ENCODE measurements around the gene PDZK1. TPM values are rescaled to one million over a fixed set of nuclear protein-coding genes. Genes with fewer than 3 reads are reported as not detected.
"Not testable (repeated sequence)": the region's sequence is repeated elsewhere in the genome, so short reads cannot be mapped to it uniquely, and the experiment has no call there.

Gene PDZK1
- total RNA-seq, 1 donor from 2014 or later, result 0.30 TPM

DNA sequence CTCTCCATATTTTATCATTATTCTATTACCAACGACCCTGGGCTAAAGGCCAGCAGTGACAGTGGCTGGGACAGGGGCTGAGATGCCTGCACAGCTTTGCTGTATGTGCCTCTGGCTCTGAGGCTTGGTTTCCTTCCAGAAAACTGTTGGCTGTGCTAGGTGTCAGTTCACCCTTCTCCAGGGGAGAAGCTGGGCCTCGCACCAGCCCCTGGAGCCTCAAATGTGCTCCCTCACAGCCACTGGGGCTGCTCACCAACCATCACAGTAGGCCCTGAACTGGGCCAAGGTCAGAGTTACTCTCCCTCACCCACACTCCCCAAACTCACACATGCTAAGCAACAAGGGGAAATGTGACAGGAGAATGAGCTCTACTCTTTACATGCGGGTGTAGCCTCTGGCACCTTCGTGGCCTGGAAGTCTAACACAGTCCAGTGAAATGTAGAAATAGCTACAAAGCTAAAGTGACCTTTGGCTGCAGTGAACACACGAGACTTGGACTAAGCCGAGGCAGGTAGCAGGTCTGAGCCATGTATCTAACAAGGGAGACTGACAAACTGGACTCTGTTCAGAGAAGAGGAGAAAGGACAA lies 7.5 kb upstream of the PDZK1 start:
- peak; percentile 95 for ATAC-seq
- no peak for DNase-seq (ENCODE audit: missing footprints)
- intact Hi-C loops (cut with DNase I), result no loop called here

DNA sequence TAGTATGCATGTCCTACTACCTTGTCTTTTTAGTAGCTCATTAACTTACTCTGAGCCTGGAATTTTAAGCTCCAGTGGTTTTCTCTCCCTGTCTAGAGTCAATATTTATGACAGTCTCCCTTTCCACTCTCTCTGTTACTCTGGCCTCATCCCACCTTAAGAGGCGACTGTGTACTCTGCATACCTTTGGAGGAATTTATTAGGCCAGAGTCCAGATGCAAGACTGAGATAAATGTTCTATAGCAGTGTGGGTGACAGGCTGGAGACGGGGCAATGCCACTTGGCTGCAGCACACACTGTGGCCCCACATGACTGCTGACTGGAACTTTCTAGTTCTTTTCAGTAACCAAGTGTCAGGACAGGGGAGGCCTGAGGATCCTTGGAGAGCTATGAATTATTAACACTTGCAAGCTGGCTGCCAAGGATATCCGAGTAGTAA lies 4.1 kb upstream of the PDZK1 start:
- intact Hi-C loops (cut with DNase I), result no loop called here
- DNase-seq (ENCODE audit: missing footprints), result no peak
- ATAC-seq, result no peak

DNA sequence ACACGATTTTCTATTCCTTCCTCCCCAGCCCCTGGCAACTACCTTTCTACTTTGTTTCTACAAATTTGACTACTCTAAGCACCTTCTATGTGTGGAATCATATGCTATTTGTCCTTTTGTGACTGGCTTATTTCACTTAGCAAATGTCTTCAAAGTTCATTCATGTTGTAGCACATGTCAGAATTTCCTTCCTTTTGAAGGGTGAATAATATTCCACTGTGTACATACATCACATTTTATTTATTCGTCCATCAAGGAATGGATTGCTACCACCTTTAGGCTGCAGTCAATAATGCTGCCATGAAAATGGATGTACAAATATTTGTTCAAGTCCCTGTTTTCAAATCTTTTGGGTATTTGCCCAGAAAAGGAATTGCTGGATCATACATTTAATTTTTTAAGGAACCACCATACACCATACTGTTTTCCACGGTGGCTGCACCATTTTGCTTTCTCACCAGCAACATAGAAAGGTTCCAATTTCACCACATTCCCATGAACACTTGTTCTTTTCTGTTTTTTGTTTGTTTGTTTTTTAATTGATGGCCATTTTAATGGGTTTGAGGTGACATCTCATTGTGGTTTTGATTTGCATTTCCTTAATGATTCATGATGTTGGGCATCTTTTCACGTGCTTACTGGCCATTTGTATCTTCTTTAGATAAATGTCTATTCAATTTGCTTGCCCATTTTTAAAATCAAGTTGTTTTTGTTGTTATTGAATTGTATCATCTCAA lies 3.3 kb upstream of the PDZK1 start:
- intact Hi-C loops (cut with DNase I), result no loop called here
- no peak for DNase-seq (ENCODE audit: missing footprints)
- ATAC-seq, result no peak

DNA sequence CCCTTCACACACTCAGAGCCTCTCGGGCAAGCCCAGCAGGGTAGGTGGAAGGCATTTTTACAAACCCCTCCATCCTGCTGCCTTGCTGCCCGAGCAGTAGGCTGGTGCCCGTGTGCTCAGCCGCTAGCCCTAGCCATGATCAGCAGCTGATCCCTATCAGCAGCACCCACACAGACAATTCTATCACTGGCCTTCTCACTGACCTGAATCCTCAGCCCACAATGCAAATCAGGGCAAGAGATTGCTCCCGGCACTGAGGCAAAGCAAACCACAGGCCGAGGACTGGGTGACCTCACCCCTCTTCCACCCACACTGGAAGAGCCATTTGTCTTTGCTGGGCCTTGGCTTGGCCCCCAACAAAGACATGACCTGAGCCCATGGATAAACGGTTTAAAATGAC lies 895 bp upstream of the PDZK1 start:
- DNase-seq (ENCODE audit: missing footprints), result no peak
- intact Hi-C loops (cut with DNase I), result no loop called here
- no peak for ATAC-seq

DNA sequence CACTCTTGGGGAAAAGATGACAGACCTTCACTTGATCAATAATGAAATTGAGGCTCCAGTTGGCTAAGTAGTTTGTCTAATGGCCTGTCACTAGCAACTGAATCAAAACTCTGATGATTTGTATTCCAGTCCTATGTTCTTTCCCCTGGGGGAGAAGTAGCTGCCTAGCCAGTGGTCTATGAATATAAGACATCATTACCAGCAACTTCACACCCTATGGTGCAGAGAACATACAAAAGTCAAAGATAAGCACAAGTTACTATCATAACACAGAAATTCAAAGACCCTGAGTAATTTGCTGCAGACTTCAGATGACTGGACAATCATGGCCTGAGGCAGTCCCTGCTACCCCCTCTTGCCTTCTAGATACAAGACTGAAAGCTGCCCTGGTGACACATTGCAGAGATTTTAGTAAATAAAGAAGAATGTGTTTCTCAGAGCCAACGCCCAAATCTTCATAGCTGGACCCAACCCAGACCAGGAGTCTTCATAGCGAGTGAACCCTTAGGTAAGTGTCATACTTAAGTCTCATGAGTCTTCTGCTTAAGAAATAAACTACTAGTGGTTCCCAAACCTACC lies 993 bp downstream of the PDZK1 start:
- no peak for ATAC-seq
- intact Hi-C loops (cut with DNase I), result no loop called here
- no peak for DNase-seq (ENCODE audit: missing footprints)

DNA sequence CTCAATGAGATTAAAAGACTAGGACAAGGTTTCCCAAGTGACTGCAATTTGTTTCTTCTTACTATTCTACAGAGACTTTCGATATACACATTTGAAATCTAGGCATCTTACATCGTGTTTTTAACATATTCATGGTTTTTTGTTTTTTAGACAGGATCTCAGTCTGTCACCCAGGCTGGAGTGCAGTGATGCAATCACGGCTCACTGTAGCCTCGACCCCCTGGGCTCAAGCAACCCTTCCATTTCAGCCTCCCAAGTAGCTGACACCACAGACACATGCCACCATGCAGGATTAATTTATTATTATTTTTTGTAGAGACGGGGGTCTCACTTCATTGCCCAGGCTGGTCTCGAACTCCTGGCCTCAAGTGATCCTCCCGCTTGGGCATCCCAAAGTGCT lies 1.5 kb downstream of the PDZK1 start:
- ATAC-seq, result no peak
- intact Hi-C loops (cut with DNase I), result no loop called here
- no peak for DNase-seq (ENCODE audit: missing footprints)

DNA sequence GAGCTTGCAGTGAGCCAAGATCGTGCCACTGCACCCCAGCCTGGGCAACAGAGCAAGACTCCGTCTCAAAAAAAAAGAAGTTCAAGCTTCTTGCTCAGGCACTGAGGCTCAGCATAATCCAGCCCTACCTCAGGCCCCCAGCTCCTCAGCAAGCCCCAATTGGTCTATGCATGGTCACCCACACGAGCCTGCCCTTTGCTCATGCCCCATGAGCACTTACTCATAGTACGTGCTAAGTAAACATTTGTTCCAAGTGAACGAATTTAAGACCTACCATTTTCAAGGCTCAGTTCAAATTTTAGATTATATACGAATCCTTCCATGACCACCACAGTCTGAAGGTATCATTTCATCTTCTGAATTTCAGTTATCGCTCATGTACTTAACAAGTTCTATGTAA lies 4.3 kb downstream of the PDZK1 start:
- DNase-seq (ENCODE audit: missing footprints) (no peak), ATAC-seq (no peak)
- intact Hi-C loops (cut with DNase I), result no loop called here

DNA sequence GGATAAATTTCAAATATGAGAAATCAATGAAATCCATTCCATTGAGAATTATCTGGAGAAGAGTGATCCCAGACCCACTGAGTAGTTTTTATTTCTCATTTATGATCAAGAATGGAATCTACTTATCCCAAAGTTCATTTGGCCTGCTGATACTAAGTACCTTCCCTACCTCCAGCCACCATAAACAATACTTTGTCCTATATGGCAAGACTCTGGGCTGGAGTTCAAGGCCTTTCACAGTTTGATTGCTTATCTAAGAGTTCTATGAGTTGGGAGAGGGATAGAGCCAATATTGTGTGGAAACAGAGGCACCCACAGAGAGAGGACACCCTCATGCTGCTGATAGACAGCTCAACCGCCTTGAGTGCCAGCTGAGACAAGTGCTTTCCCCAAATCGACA lies 5.1 kb downstream of the PDZK1 start:
- DNase-seq (ENCODE audit: missing footprints) (no peak), ATAC-seq (no peak)
- intact Hi-C loops (cut with DNase I), result no loop called here

DNA sequence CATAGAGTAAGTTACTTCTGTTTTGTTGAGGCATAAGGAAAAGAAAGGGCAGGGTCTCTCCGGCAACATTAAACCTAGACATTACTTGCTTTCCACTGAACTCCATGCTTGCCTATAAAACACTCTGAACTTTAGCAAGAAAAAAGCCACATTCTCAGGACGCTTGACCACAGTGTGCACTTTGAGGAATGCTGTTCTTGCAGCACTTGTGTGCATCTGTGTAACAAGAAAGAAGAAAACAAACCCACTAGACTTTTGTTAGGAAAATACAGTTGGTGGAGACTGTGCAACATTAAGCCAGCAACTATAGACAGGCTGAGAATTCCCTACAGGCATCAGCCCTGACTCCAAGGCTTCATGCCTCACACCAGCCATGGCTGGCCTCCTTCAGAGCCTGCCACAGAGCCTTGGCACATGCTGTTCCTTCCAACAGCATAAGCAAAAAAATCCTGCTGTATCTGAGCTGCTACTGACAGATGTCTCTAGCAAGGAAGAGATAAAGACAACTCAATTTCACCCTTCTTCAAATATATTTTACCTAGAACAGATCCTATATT lies 5.8 kb downstream of the PDZK1 start:
- ATAC-seq, result no peak

DNA sequence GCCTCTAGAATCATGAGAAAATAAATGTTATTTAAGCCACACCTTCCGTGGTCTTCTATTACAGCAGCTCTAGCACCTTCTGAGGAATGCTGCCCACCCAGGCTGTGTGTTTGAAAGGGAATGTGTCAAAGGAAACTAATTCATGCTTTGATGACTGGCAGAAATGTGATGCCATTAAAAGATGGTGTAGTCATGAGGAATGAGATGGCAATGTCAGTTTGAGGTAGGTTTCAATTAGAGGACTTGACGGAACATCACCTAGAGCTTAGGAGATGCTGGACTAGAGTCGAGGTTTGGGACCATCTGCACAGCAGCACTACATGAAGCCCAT lies 10.6 kb downstream of the PDZK1 start:
- no peak for DNase-seq (ENCODE audit: missing footprints)
- intact Hi-C loops (cut with DNase I), result no loop called here
- ATAC-seq, result no peak

More for the DNA sequence above, 5.8 kb downstream of the PDZK1 start:
- no peak for DNase-seq (ENCODE audit: missing footprints)
- intact Hi-C loops (cut with DNase I), result no loop called here

DNA sequence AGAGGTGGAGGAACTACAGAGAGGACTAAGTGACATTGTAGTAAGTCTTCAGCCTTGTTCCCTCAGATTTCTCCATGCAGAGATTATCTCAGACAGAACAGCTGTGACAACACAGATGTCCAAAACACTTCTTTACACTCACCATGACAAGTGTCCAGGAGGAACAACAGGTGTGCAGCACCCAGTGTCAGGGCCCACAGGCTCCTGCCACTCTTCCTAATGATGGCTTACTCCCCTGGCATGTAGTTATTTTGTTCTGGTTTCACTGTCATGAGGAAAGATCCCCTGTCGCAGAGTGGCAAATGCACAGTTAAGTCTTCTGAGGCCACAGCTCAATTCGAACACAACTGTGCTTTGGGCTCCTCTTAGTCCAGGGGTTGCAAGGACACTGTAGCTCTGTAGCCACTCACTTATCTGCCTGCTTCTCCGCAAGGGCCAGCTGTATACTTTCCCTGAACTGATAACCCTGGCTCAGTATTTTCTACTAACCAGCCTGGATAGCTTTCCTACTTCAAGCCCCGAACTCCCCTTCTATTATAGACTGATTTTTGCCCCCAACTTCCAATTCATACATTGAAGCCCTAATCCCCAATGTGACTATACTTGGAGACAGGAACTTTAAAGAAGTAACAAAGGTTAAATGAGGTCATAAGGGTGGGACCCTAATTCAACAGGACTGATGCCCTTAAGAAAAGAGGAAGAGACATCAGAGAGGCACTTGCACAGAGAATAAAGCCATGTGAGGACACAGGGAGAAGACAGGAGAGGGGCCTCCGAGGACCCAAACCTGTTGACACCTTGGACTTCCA lies 11.1 kb downstream of the PDZK1 start:
- DNase-seq (ENCODE audit: missing footprints) (no peak), ATAC-seq (no peak)
- intact Hi-C loops (cut with DNase I), result no loop called here

DNA sequence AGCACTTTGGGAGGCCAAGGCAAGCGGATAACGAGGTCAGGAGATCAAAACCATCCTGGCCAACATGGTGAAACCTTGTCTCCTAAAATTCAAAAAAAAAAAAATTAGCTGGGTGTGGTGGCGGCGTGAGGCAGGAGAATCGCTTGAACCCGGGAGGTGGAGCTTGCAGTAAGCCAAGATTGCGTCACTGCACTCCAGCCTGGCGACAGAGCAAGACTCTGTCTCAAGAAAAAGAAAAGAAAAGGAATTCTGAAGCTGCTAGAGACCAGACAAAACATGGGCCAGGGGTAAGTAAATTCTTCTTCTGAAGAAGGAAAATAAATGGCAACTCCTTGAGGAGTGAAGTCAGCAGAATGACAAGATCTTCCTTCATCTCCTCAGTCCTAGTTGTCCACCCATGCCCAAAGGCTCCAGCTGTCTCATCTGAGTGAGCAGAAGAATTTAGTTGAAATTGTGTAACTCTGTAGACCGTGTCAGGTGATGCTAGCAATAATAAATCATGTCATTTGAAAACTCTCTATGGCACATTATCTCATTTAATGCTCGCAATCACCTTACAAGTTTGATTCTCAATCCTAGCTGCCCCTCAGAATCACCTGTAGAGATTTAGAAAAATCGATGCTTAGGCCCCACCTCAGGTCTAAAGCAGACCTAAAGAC lies 14.3 kb downstream of the PDZK1 start:
- ATAC-seq (no peak), DNase-seq (ENCODE audit: missing footprints) (no peak)
- intact Hi-C loops (cut with DNase I), result no loop called here

DNA sequence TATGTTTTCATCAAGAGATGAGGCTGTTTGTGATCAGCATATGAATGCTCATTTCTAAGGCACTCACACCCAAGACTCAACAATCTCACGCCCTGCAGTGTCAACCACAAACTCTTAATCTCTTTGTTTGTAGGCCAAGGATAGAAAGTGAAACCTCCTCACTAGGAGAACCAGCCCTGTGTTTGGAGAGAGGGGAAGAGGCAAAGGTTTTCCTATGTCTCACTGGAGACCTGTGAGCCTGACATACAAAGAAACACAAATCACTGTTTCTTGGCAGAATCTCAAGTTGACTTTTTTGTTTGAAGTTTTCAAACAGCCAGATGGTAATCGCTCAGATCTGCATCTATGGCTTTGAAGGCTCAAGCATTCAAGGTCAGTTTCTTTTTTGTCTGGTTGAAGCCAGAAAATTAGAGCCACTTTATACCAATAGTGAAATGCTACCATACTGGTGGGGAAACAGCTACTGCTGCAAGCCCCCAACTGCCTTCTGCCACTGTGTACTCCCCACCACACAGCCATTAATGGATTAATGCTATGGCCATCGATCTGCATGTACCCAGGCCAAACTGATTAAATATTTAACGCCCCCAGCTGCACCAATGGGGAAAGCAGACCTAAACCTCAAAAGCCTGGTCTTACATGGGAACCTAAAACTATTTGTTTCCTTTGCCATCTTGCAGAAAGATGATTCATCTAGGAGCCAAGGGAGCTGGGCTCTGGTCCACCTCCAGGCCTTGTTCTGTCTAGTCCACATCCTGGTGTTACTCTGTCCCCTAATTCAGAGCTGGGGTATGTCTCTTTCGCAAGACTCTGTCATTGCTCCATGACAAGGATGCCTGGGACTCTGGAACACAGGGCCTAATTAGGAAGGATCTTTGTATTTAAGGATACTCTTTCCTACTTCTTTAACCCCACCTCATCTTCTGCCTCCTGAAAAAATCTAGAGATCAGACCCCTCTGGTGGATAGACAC lies 16.3 kb downstream of the PDZK1 start:
- ATAC-seq (no peak), DNase-seq (ENCODE audit: missing footprints) (no peak)
- intact Hi-C loops (cut with DNase I), result no loop called here

DNA sequence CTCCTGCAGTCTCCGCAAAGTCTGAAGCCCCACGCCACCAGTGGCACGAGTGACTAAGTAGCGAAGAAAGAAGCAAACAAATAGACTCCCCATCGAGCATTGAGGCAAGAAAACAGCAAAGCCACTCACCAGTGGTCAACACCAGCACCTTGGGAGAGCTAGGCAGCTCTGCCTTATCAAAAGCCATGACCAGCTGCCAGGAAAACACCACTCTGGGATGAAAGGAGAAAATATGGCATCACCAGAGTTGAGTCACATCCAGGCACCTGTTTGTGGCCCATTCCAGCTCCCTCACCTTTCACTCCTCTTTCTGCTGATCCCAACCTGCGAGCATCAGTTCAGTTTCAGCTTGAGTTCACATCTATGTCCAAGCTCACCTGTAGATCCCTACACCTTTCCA lies 17.2 kb downstream of the PDZK1 start:
- intact Hi-C loops (cut with DNase I), result no loop called here
- ATAC-seq (no peak), DNase-seq (ENCODE audit: missing footprints) (no peak)

DNA sequence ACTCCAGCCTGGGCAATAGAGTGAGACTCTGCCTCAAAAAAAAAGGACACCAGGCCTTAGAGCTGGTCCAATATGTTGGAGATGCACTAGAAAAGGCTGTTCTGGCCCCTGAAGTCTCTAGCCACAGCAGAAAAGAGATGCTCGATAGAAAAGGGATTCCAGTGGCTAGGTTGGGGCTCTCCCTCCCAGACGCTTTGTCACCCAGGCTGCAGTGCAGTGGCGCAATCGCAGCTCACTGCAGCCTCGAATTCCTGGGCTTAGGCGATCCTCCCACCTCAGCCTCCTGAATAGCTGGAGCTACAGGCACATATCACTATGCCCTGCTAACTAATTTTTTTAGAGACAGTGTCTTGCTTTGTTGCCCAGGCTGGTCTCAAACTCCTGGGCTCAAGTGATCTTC lies 18.2 kb downstream of the PDZK1 start:
- DNase-seq (ENCODE audit: missing footprints) (no peak), ATAC-seq (no peak)
- intact Hi-C loops (cut with DNase I), result no loop called here

DNA sequence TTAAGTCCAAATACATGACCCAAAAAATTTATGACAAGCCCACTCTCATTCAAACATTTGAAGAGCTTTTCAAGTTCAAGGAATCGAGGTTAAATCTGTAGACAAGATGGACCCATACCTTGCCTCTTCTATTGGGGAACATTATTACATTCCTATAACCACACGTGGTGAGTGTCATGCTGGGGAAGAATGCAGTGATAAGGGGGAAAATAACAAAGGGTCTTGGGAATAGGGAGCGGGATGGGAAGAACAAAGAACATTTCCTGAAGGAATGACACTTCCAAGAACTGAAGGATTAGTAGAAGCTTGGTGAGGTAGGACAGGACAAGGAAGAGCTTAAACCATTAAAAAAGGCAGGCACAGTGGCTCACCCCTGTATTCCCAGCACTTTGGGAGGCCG lies 18.8 kb downstream of the PDZK1 start:
- DNase-seq (ENCODE audit: missing footprints) (no peak), ATAC-seq (no peak)
- intact Hi-C loops (cut with DNase I), result no loop called here

DNA sequence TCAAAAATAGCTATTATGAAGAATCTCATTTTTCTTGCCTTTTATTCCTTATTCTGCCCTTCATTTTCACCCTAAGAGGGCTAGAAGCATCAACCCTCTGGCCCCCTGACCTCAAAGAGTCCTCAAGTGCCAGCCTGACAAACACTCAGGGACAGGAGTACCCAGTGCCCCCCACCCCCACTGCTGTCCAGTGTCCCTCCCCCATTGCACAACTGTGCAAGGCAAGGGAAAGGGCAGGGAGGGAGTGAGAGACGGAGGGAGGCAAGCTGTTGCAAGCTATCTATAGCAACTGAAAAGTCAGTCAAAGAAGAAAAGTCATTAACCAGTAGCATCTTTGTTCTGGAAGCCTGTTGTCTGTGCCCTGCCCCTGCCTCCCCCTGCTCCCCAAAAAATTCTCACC lies 21.1 kb downstream of the PDZK1 start:
- intact Hi-C loops (cut with DNase I), result not testable (repeated sequence)

DNA sequence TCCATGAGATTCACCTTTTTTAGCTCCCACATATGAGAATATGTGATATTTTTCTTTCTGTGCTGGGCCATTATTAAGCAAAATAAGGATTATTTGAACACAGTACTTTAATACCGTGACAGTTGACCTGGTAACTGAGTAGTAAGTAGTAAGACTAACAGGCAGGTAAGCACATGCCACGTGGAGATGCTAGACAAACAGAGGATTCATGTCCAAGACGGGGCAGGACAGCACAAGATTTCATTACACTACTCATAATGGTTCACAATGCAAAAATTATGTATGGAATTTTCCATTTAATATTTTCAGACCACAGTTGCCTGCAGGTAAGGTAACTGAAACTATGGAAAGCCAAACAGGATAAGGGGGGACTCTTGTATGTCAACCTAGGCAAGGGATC lies 22.3 kb downstream of the PDZK1 start:
- ATAC-seq; DNase-seq (ENCODE audit: missing footprints); intact Hi-C loops (cut with DNase I): not testable (repeated sequence)

More for the DNA sequence above, 21.1 kb downstream of the PDZK1 start:
- not testable (repeated sequence) for DNase-seq (ENCODE audit: missing footprints); ATAC-seq
